ENCODE results near the gene PDZD2.
A peak's percentile ranks its signal among the peaks of the same experiment; 100 is the strongest.

PDZD2 gene

GRCh38 chr5:31807789-31808540 is 169.0 kb downstream of the PDZD2 start:
- Histone ChIP-seq H3K4me3 (ENCODE audit: low read depth, low read length) (no peak overlapping the region), H3K9me3 (ENCODE audit: severe bottlenecking) (no peaks in the 10 kb centered on the region), H3K27me3 (ENCODE audit: insufficient read depth, low read depth, severe bottlenecking) (no peaks in the 10 kb centered on the region), H3K36me3 (no peaks in the 10 kb centered on the region), H3K27ac (no peak overlapping the region)
- DNase-seq, result no peak
- TF ChIP-seq CTCF (IDR thresholded peaks at IDR 0.05; ENCODE audit: low read depth, low read length), result no peak

- H3K9me3 ChIP-seq (ENCODE audit: severe bottlenecking), result no peaks in the 10 kb centered on the region
- DNase-seq, result peak; percentile 89
- H3K4me3 ChIP-seq (ENCODE audit: low read depth, low read length), result peak overlapping the region; percentile 46
- peak; percentile 89 for TF ChIP-seq CTCF (IDR thresholded peaks at IDR 0.05; ENCODE audit: low read depth, low read length)
- H3K36me3 ChIP-seq, result no peaks in the 10 kb centered on the region
- no peak overlapping the region for H3K27ac ChIP-seq
- no peaks in the 10 kb centered on the region for H3K27me3 ChIP-seq (ENCODE audit: insufficient read depth, low read depth, severe bottlenecking)
Measured at GRCh38 chr5:31809050-31809870, 170.3 kb downstream of the PDZD2 start.

- TF ChIP-seq CTCF (IDR thresholded peaks at IDR 0.05; ENCODE audit: low read depth, low read length), result no peak
- no peaks in the 10 kb centered on the region for H3K27me3 ChIP-seq (ENCODE audit: insufficient read depth, low read depth, severe bottlenecking)
- H3K27ac ChIP-seq, result no peak overlapping the region
- H3K4me3 ChIP-seq (ENCODE audit: low read depth, low read length), result no peak overlapping the region
- no peak for DNase-seq
- no peaks in the 10 kb centered on the region for H3K36me3 ChIP-seq
- no peaks in the 10 kb centered on the region for H3K9me3 ChIP-seq (ENCODE audit: severe bottlenecking)
Measured at GRCh38 chr5:31811210-31811609, 172.3 kb downstream of the PDZD2 start.

GRCh38 chr5:31815376-31815775 is 176.4 kb downstream of the PDZD2 start:
- Histone ChIP-seq H3K4me3 (ENCODE audit: low read depth, low read length) (no peak overlapping the region), H3K27me3 (ENCODE audit: insufficient read depth, low read depth, severe bottlenecking) (no peaks in the 10 kb centered on the region), H3K27ac (no peak overlapping the region; the same call in 1 of the 2 replicates), H3K9me3 (ENCODE audit: severe bottlenecking) (no peaks in the 10 kb centered on the region), H3K36me3 (no peaks in the 10 kb centered on the region)
- TF ChIP-seq CTCF (IDR thresholded peaks at IDR 0.05; ENCODE audit: low read depth, low read length), result no peak
- no peak for DNase-seq

GRCh38 chr5:31819926-31820516 is 181.1 kb downstream of the PDZD2 start:
- no peaks in the 10 kb centered on the region for H3K9me3 ChIP-seq (ENCODE audit: severe bottlenecking)
- H3K36me3 ChIP-seq, result no peaks in the 10 kb centered on the region
- H3K4me3 ChIP-seq (ENCODE audit: low read depth, low read length), result no peak overlapping the region
- DNase-seq, result no peak
- TF ChIP-seq CTCF (IDR thresholded peaks at IDR 0.05; ENCODE audit: low read depth, low read length), result no peak
- H3K27me3 ChIP-seq (ENCODE audit: insufficient read depth, low read depth, severe bottlenecking), result no peaks in the 10 kb centered on the region
- no peak overlapping the region for H3K27ac ChIP-seq

Measured in WERI-Rb-1 (cell line).